ENCODE results near the gene SEC14L5.

Gene SEC14L5

GRCh38 chr16:5015351-5015750 lies 57.2 kb downstream of the SEC14L5 start:
- H3K4me1 ChIP-seq (ENCODE audit: control insufficient read depth, insufficient read depth, low read length) = no peaks in the 10 kb centered on the region
- H3K4me3 ChIP-seq (ENCODE audit: low read length in 2 of 2) = no peak overlapping the region
- no peak overlapping the region for H3K9ac ChIP-seq (ENCODE audit: low read length in 2 of 2)
- H3K27me3 ChIP-seq (ENCODE audit: control insufficient read depth in 1 of 2, insufficient read depth in 2 of 2, low read length in 2 of 2) = no peaks in the 10 kb centered on the region
- H3K9me3 ChIP-seq (ENCODE audit: control insufficient read depth in 2 of 2, low read length in 2 of 2) = no peaks in the 10 kb centered on the region
- no peak overlapping the region for H3K27ac ChIP-seq (ENCODE audit: low read length)
- no peaks in the 10 kb centered on the region for H3K36me3 ChIP-seq (ENCODE audit: control insufficient read depth in 2 of 2, insufficient read depth in 2 of 2, low read length in 2 of 2)

- no peak overlapping the region for H3K27ac ChIP-seq (ENCODE audit: low read length)
- no peaks in the 10 kb centered on the region for H3K9me3 ChIP-seq (ENCODE audit: control insufficient read depth in 2 of 2, low read length in 2 of 2)
- H3K4me3 ChIP-seq (ENCODE audit: low read length in 2 of 2) = no peak overlapping the region
- no peaks in the 10 kb centered on the region for H3K27me3 ChIP-seq (ENCODE audit: control insufficient read depth in 1 of 2, insufficient read depth in 2 of 2, low read length in 2 of 2)
- no peaks in the 10 kb centered on the region for H3K36me3 ChIP-seq (ENCODE audit: control insufficient read depth in 2 of 2, insufficient read depth in 2 of 2, low read length in 2 of 2)
- no peaks in the 10 kb centered on the region for H3K4me1 ChIP-seq (ENCODE audit: control insufficient read depth, insufficient read depth, low read length)
- no peak overlapping the region for H3K9ac ChIP-seq (ENCODE audit: low read length in 2 of 2)
These were observed 57.8 kb downstream of the SEC14L5 start for GRCh38 chr16:5015887-5016286.

GRCh38 chr16:5016967-5017677 lies 59.0 kb downstream of the SEC14L5 start:
- no peak overlapping the region for H3K4me3 ChIP-seq (ENCODE audit: low read length in 2 of 2)
- no peak overlapping the region for H3K27ac ChIP-seq (ENCODE audit: low read length)
- no peaks in the 10 kb centered on the region for H3K27me3 ChIP-seq (ENCODE audit: control insufficient read depth in 1 of 2, insufficient read depth in 2 of 2, low read length in 2 of 2)
- H3K36me3 ChIP-seq (ENCODE audit: control insufficient read depth in 2 of 2, insufficient read depth in 2 of 2, low read length in 2 of 2) = no peaks in the 10 kb centered on the region
- H3K9me3 ChIP-seq (ENCODE audit: control insufficient read depth in 2 of 2, low read length in 2 of 2) = no peaks in the 10 kb centered on the region
- no peaks in the 10 kb centered on the region for H3K4me1 ChIP-seq (ENCODE audit: control insufficient read depth, insufficient read depth, low read length)
- H3K9ac ChIP-seq (ENCODE audit: low read length in 2 of 2) = no peak overlapping the region

- Histone ChIP-seq H3K4me1 (ENCODE audit: control insufficient read depth, insufficient read depth, low read length) (no peaks in the 10 kb centered on the region), H3K27me3 (ENCODE audit: control insufficient read depth in 1 of 2, insufficient read depth in 2 of 2, low read length in 2 of 2) (no peaks in the 10 kb centered on the region), H3K4me3 (ENCODE audit: low read length in 2 of 2) (no peak overlapping the region), H3K27ac (ENCODE audit: low read length) (no peak overlapping the region), H3K36me3 (ENCODE audit: control insufficient read depth in 2 of 2, insufficient read depth in 2 of 2, low read length in 2 of 2) (no peaks in the 10 kb centered on the region), H3K9me3 (ENCODE audit: control insufficient read depth in 2 of 2, low read length in 2 of 2) (no peaks in the 10 kb centered on the region), H3K9ac (ENCODE audit: low read length in 2 of 2) (no peak overlapping the region)
These were observed 59.5 kb downstream of the SEC14L5 start for GRCh38 chr16:5017678-5017969.

- Histone ChIP-seq H3K27ac (ENCODE audit: low read length) (no peak overlapping the region), H3K9me3 (ENCODE audit: control insufficient read depth in 2 of 2, low read length in 2 of 2) (no peaks in the 10 kb centered on the region), H3K27me3 (ENCODE audit: control insufficient read depth in 1 of 2, insufficient read depth in 2 of 2, low read length in 2 of 2) (no peaks in the 10 kb centered on the region), H3K4me3 (ENCODE audit: low read length in 2 of 2) (no peak overlapping the region), H3K4me1 (ENCODE audit: control insufficient read depth, insufficient read depth, low read length) (no peaks in the 10 kb centered on the region), H3K36me3 (ENCODE audit: control insufficient read depth in 2 of 2, insufficient read depth in 2 of 2, low read length in 2 of 2) (no peaks in the 10 kb centered on the region), H3K9ac (ENCODE audit: low read length in 2 of 2) (no peak overlapping the region)
These were observed 60.7 kb downstream of the SEC14L5 start for GRCh38 chr16:5018793-5019192.

GRCh38 chr16:5019775-5020174 lies 61.6 kb downstream of the SEC14L5 start:
- H3K4me3 ChIP-seq (ENCODE audit: low read length in 2 of 2) = no peak overlapping the region
- H3K27ac ChIP-seq (ENCODE audit: low read length) = no peak overlapping the region
- H3K4me1 ChIP-seq (ENCODE audit: control insufficient read depth, insufficient read depth, low read length) = no peaks in the 10 kb centered on the region

GRCh38 chr16:5020551-5020950 lies 62.4 kb downstream of the SEC14L5 start:
- Histone ChIP-seq H3K4me1 (ENCODE audit: control insufficient read depth, insufficient read depth, low read length) (no peaks in the 10 kb centered on the region), H3K27ac (ENCODE audit: low read length) (no peak overlapping the region), H3K4me3 (ENCODE audit: low read length in 2 of 2) (no peak overlapping the region), H3K36me3 (ENCODE audit: control insufficient read depth in 2 of 2, insufficient read depth in 2 of 2, low read length in 2 of 2) (no peaks in the 10 kb centered on the region), H3K9me3 (ENCODE audit: control insufficient read depth in 2 of 2, low read length in 2 of 2) (no peaks in the 10 kb centered on the region), H3K27me3 (ENCODE audit: control insufficient read depth in 1 of 2, insufficient read depth in 2 of 2, low read length in 2 of 2) (no peaks in the 10 kb centered on the region), H3K9ac (ENCODE audit: low read length in 2 of 2) (no peak overlapping the region)

More at GRCh38 chr16:5019775-5020174, 61.6 kb downstream of the SEC14L5 start:
- H3K27me3 ChIP-seq (ENCODE audit: control insufficient read depth in 1 of 2, insufficient read depth in 2 of 2, low read length in 2 of 2) = no peaks in the 10 kb centered on the region
- no peaks in the 10 kb centered on the region for H3K36me3 ChIP-seq (ENCODE audit: control insufficient read depth in 2 of 2, insufficient read depth in 2 of 2, low read length in 2 of 2)
- H3K9ac ChIP-seq (ENCODE audit: low read length in 2 of 2) = no peak overlapping the region
- H3K9me3 ChIP-seq (ENCODE audit: control insufficient read depth in 2 of 2, low read length in 2 of 2) = no peaks in the 10 kb centered on the region

GRCh38 chr16:5022521-5022920 lies 64.4 kb downstream of the SEC14L5 start:
- no peak overlapping the region for H3K4me3 ChIP-seq (ENCODE audit: low read length in 2 of 2)
- no peak overlapping the region for H3K27ac ChIP-seq (ENCODE audit: low read length)
- H3K9ac ChIP-seq (ENCODE audit: low read length in 2 of 2) = no peak overlapping the region
- no peaks in the 10 kb centered on the region for H3K36me3 ChIP-seq (ENCODE audit: control insufficient read depth in 2 of 2, insufficient read depth in 2 of 2, low read length in 2 of 2)
- H3K27me3 ChIP-seq (ENCODE audit: control insufficient read depth in 1 of 2, insufficient read depth in 2 of 2, low read length in 2 of 2) = no peaks in the 10 kb centered on the region
- H3K4me1 ChIP-seq (ENCODE audit: control insufficient read depth, insufficient read depth, low read length) = no peaks in the 10 kb centered on the region
- H3K9me3 ChIP-seq (ENCODE audit: control insufficient read depth in 2 of 2, low read length in 2 of 2) = no peaks in the 10 kb centered on the region

- Histone ChIP-seq H3K4me1 (ENCODE audit: control insufficient read depth, insufficient read depth, low read length) (no peaks in the 10 kb centered on the region), H3K27me3 (ENCODE audit: control insufficient read depth in 1 of 2, insufficient read depth in 2 of 2, low read length in 2 of 2) (no peaks in the 10 kb centered on the region), H3K36me3 (ENCODE audit: control insufficient read depth in 2 of 2, insufficient read depth in 2 of 2, low read length in 2 of 2) (no peaks in the 10 kb centered on the region), H3K4me3 (ENCODE audit: low read length in 2 of 2) (no peak overlapping the region), H3K9me3 (ENCODE audit: control insufficient read depth in 2 of 2, low read length in 2 of 2) (no peaks in the 10 kb centered on the region), H3K27ac (ENCODE audit: low read length) (no peak overlapping the region), H3K9ac (ENCODE audit: low read length in 2 of 2) (no peak overlapping the region)
These were observed 66.5 kb downstream of the SEC14L5 start for GRCh38 chr16:5024632-5025031.

- no peak overlapping the region for H3K27ac ChIP-seq (ENCODE audit: low read length)
- H3K36me3 ChIP-seq (ENCODE audit: control insufficient read depth in 2 of 2, insufficient read depth in 2 of 2, low read length in 2 of 2) = no peaks in the 10 kb centered on the region
- H3K9ac ChIP-seq (ENCODE audit: low read length in 2 of 2) = no peak overlapping the region
- no peaks in the 10 kb centered on the region for H3K27me3 ChIP-seq (ENCODE audit: control insufficient read depth in 1 of 2, insufficient read depth in 2 of 2, low read length in 2 of 2)
- H3K4me1 ChIP-seq (ENCODE audit: control insufficient read depth, insufficient read depth, low read length) = no peaks in the 10 kb centered on the region
- no peak overlapping the region for H3K4me3 ChIP-seq (ENCODE audit: low read length in 2 of 2)
- H3K9me3 ChIP-seq (ENCODE audit: control insufficient read depth in 2 of 2, low read length in 2 of 2) = no peaks in the 10 kb centered on the region
These were observed 67.1 kb downstream of the SEC14L5 start for GRCh38 chr16:5025171-5025632.

- peaks cover 0 to 2% of the 10 kb centered on the region in 2 donors for H3K36me3 ChIP-seq (ENCODE audit: control insufficient read depth in 2 of 2, insufficient read depth in 2 of 2, low read length in 2 of 2)
- no peaks in the 10 kb centered on the region for H3K27me3 ChIP-seq (ENCODE audit: control insufficient read depth in 1 of 2, insufficient read depth in 2 of 2, low read length in 2 of 2)
- no peak overlapping the region for H3K27ac ChIP-seq (ENCODE audit: low read length)
- H3K9ac ChIP-seq (ENCODE audit: low read length in 2 of 2) = no peak overlapping the region
- no peaks in the 10 kb centered on the region for H3K4me1 ChIP-seq (ENCODE audit: control insufficient read depth, insufficient read depth, low read length)
- H3K9me3 ChIP-seq (ENCODE audit: control insufficient read depth in 2 of 2, low read length in 2 of 2) = no peaks in the 10 kb centered on the region
- no peak overlapping the region for H3K4me3 ChIP-seq (ENCODE audit: low read length in 2 of 2)
These were observed 68.5 kb downstream of the SEC14L5 start for GRCh38 chr16:5026664-5027063.
